ENCODE results near the gene CENPH.

GRCh38 chr5:69209602-69210001, 20.2 kb downstream of the CENPH start:
- TF ChIP-seq, protein P1, sequence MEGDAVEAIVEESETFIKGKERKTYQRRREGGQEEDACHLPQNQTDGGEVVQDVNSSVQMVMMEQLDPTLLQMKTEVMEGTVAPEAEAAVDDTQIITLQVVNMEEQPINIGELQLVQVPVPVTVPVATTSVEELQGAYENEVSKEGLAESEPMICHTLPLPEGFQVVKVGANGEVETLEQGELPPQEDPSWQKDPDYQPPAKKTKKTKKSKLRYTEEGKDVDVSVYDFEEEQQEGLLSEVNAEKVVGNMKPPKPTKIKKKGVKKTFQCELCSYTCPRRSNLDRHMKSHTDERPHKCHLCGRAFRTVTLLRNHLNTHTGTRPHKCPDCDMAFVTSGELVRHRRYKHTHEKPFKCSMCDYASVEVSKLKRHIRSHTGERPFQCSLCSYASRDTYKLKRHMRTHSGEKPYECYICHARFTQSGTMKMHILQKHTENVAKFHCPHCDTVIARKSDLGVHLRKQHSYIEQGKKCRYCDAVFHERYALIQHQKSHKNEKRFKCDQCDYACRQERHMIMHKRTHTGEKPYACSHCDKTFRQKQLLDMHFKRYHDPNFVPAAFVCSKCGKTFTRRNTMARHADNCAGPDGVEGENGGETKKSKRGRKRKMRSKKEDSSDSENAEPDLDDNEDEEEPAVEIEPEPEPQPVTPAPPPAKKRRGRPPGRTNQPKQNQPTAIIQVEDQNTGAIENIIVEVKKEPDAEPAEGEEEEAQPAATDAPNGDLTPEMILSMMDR (conservative IDR thresholded peaks at IDR 0.05): no peak
- TF ChIP-seq EZH2 (IDR thresholded peaks at IDR 0.05; ENCODE audit: low read depth): no peak

Data from PC-9 (cell line).